Measurements from ENCODE around the gene CRYL1. TPM values are rescaled to one million over a fixed set of nuclear protein-coding genes. Genes with fewer than 3 reads are reported as not detected.

CRYL1 gene
- total and polyA plus RNA-seq, 9 of the 15 experiments (the other 6 are each of a cell fraction or from before 2014, with no cell fraction given) = 1.0 to 6.9 (median 2.4) TPM

GRCh38 chr13:20544201-20544923 lies 18.7 kb upstream of the CRYL1 start:
- POLR2A ChIA-PET = interaction anchor here (0.8 kb wide), 1 partner anchor 12 kb away, joined by 3 read pairs; no protein-coding TSS in a partner anchor
- H3K9me3 ChIP-seq (replicated peaks; ENCODE audit: control insufficient read depth, insufficient read depth, low read depth, low read length) = no peaks in the 10 kb centered on the region
- BruUV-seq (replicated peaks) = no TSS peak
- no peaks in the 10 kb centered on the region; a peak in 1 of 5 replicates for H3K4me1 ChIP-seq (replicated peaks in 1 of 2; ENCODE audit: control insufficient read depth in 2 of 2, insufficient read depth in 2 of 2, low read length in 2 of 2)
- intact Hi-C loops (cut with micrococcal nuclease) = no loop called here
- H3K4me3 ChIP-seq = no peak overlapping the region
- no peaks in the 10 kb centered on the region for H3K9me1 ChIP-seq (ENCODE audit: control insufficient read depth, insufficient read depth, low read length)
- H3K27ac ChIP-seq (ENCODE audit: extremely low read depth, low read depth, low read length) = no peak overlapping the region
- no peak for DNase-seq (ENCODE audit: extremely low read depth in 1 of 4, low spot score in 3 of 4)
- CTCF ChIA-PET (ENCODE audit: low intra/inter-chr PET ratio) = no interaction called here
- peak overlapping the region; percentile 80 for H2AFZ ChIP-seq (ENCODE audit: low read depth, low read length)
- no peak overlapping the region for H3K4me2 ChIP-seq (ENCODE audit: insufficient read depth, low read length)
- TF ChIP-seq NFATC3 (IDR thresholded peaks at IDR 0.05) (no peak), PYGO2 (tag; IDR thresholded peaks at IDR 0.05) (no peak), SPI1 (IDR thresholded peaks at IDR 0.05; ENCODE audit: borderline replicate concordance, low read depth, low read length) (peak; percentile 86; the same call in 1 of the 2 replicates), FOXP4 (CRISPR knock-in tag; IDR thresholded peaks at IDR 0.05; ENCODE audit: borderline replicate concordance) (no peak), ZSCAN29 (IDR thresholded peaks at IDR 0.05) (no peak), ZNF263 (CRISPR knock-in tag; IDR thresholded peaks at IDR 0.05; ENCODE audit: borderline replicate concordance) (no peak)
- TF ChIP-seq, protein P1, sequence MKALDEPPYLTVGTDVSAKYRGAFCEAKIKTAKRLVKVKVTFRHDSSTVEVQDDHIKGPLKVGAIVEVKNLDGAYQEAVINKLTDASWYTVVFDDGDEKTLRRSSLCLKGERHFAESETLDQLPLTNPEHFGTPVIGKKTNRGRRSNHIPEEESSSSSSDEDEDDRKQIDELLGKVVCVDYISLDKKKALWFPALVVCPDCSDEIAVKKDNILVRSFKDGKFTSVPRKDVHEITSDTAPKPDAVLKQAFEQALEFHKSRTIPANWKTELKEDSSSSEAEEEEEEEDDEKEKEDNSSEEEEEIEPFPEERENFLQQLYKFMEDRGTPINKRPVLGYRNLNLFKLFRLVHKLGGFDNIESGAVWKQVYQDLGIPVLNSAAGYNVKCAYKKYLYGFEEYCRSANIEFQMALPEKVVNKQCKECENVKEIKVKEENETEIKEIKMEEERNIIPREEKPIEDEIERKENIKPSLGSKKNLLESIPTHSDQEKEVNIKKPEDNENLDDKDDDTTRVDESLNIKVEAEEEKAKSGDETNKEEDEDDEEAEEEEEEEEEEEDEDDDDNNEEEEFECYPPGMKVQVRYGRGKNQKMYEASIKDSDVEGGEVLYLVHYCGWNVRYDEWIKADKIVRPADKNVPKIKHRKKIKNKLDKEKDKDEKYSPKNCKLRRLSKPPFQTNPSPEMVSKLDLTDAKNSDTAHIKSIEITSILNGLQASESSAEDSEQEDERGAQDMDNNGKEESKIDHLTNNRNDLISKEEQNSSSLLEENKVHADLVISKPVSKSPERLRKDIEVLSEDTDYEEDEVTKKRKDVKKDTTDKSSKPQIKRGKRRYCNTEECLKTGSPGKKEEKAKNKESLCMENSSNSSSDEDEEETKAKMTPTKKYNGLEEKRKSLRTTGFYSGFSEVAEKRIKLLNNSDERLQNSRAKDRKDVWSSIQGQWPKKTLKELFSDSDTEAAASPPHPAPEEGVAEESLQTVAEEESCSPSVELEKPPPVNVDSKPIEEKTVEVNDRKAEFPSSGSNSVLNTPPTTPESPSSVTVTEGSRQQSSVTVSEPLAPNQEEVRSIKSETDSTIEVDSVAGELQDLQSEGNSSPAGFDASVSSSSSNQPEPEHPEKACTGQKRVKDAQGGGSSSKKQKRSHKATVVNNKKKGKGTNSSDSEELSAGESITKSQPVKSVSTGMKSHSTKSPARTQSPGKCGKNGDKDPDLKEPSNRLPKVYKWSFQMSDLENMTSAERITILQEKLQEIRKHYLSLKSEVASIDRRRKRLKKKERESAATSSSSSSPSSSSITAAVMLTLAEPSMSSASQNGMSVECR (CRISPR knock-in tag; IDR thresholded peaks at IDR 0.05) = no peak
- no peak for FAIRE-seq
- no peaks in the 10 kb centered on the region for H4K20me1 ChIP-seq (replicated peaks; ENCODE audit: control insufficient read depth, insufficient read depth, low read length)
- no peaks in the 10 kb centered on the region for H3K36me3 ChIP-seq (ENCODE audit: control insufficient read depth, insufficient read depth, low read length)
- H3K27me3 ChIP-seq (ENCODE audit: control insufficient read depth in 2 of 2, insufficient read depth in 2 of 2, low read length in 2 of 2) = no peaks in the 10 kb centered on the region
- ATAC-seq = peak; percentile 35; the same call in 1 of the 3 replicates
- H3K9ac ChIP-seq (ENCODE audit: insufficient read depth in 1 of 2, low read depth in 2 of 2, low read length in 2 of 2) = peak overlapping the region in 1 of 2 experiments; percentile 55; a peak in 1 of 4 replicates
- H3K79me2 ChIP-seq (ENCODE audit: control insufficient read depth, insufficient read depth, low read length) = no peaks in the 10 kb centered on the region
- 31% methylated on average over 7 of the region's 7 CpGs for WGBS (ENCODE audit: insufficient coverage, low coverage, missing lambda C conversion rate)
- in situ Hi-C loops (cut with MboI) = no loop called here

All from K562 (cell line).